Chondrocyte (in vitro differentiated cells): ENCODE results near the gene NAA10. TPM values are rescaled to one million over a fixed set of nuclear protein-coding genes. Genes with fewer than 3 reads are reported as not detected.

Source experiments
- DNase-seq: peaks from one replicate; pipeline ENCODE4 v3.0.0; 2021; ENCODE audit warnings: mixed read lengths, low spot score
- H3K27ac Mint-ChIP-seq: one replicate; pipeline ENCODE4 v1.8.0; 2021; ENCODE audit warnings: mild to moderate bottlenecking, moderate library complexity, mixed read lengths; ENCODE audit not compliant: unreplicated experiment
- H3K27me3 Mint-ChIP-seq: 2 replicates; pipeline ENCODE4 v1.8.0; 2021; ENCODE audit warnings: low read depth, mixed read lengths
- H3K36me3 Mint-ChIP-seq: 2 replicates; pipeline ENCODE4 v1.8.0; 2021; ENCODE audit warnings: low read depth, mixed read lengths
- H3K4me1 Mint-ChIP-seq: 2 replicates; pipeline ENCODE4 v1.8.0; 2021; ENCODE audit warnings: low read depth, mild to moderate bottlenecking, mixed read lengths
- H3K4me3 Mint-ChIP-seq: one replicate; pipeline ENCODE4 v1.8.0; 2021; ENCODE audit warnings: mild to moderate bottlenecking, moderate library complexity, mixed read lengths; ENCODE audit not compliant: unreplicated experiment
- H3K9me3 Mint-ChIP-seq: 2 replicates; pipeline ENCODE4 v1.8.0; 2021; ENCODE audit warnings: low read depth, mixed read lengths
- total RNA-seq: library from RNA; stranded (reverse); gene quantifications from 3 replicates; pipeline ENCODE4 v1.2.1, GENCODE V29; 2021
- TF ChIP-seq, protein P1 (sequence below): fragments of 200-600 bp; sonication (generic); IDR thresholded peaks from 2 replicates; pipeline ENCODE4 v1.5.0; 2021; ENCODE audit warnings: antibody characterized with exemption, mild to moderate bottlenecking, moderate library complexity

The NAA10 gene
- total RNA-seq, 1 donor from 2014 or later: 89.5 TPM

DNA sequence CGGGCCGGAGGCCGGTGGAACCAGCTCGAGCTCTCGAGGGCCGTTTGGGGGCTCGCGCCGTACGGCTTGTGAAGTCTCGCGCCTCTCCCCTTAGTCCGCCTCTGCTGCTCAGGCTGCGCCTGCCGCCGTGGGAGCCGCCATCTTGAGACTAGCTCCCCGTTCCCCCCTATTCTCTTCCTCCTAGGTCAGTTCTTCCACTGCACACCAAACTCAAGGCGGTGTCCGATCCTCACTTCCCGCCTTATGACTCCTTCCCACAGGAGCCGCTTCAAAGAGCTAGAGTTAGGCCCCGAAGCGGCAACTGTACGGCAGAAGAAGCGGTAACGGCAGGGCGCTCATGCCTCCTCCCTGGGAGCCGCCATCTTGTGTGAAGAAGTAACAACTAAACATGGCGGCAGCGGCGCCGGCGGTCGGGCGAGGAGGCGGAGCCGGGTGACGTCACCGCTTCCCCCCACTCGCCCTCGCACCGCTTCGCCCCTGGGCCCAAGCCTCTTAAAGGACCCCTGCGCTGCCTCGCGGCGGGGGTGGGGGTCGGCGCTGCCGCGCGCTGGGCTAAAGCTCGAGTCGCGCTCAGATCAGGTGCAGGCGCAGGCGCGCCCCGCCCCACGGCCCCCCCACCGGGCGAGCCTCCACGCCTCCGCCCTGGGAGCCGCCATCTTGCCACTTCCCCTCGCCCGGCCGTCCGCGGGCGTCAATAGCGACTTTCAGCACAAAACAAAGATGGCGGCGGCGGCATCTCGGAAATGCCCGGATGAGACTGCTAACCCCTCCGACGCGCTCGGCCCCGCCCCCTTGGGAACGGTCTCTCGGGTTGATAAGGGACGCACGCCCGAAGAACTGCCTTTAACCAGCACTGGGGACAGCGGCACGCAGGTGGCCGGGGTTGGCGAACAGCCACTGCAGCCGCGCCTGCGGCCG lies 36.9 kb upstream of the NAA10 start, which contains the start of gene HCFC1:
Gene HCFC1 (minus strand): TSS at position 369 of the 918 bp plus-strand sequence. CDS start 978 bp downstream, outside the sequence.
- peak within 1 kb of the TSS; percentile 100 for H3K4me3 Mint-ChIP-seq

DNA sequence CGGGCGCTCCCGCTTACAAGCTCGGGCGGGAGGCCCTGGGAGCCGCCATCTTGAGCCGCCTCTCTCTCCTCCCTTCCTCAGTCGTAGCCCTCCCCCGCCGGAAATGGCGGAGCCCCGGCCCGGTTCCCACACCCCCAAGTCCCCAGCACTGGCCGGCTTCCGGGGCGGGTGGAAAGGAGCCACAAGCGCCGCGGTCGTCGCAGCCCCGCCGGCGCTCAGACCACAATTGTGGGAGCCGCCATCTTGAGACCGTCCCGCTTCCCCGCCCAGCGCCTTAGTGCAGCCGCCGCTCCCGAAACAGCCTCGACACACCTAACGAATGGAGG lies 36.2 kb upstream of the NAA10 start:
- H3K27ac Mint-ChIP-seq: peak overlapping the region; percentile 100
- no peaks in the 10 kb centered on the region for H3K27me3 Mint-ChIP-seq
- H3K36me3 Mint-ChIP-seq: no peaks in the 10 kb centered on the region
- peak overlapping the region; percentile 100 for H3K4me3 Mint-ChIP-seq
- DNase-seq: peak; percentile 99
- no peaks in the 10 kb centered on the region for H3K9me3 Mint-ChIP-seq
- peaks cover 58% of the 10 kb centered on the region for H3K4me1 Mint-ChIP-seq
- TF ChIP-seq, protein P1, sequence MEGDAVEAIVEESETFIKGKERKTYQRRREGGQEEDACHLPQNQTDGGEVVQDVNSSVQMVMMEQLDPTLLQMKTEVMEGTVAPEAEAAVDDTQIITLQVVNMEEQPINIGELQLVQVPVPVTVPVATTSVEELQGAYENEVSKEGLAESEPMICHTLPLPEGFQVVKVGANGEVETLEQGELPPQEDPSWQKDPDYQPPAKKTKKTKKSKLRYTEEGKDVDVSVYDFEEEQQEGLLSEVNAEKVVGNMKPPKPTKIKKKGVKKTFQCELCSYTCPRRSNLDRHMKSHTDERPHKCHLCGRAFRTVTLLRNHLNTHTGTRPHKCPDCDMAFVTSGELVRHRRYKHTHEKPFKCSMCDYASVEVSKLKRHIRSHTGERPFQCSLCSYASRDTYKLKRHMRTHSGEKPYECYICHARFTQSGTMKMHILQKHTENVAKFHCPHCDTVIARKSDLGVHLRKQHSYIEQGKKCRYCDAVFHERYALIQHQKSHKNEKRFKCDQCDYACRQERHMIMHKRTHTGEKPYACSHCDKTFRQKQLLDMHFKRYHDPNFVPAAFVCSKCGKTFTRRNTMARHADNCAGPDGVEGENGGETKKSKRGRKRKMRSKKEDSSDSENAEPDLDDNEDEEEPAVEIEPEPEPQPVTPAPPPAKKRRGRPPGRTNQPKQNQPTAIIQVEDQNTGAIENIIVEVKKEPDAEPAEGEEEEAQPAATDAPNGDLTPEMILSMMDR: no peak

More for the DNA sequence above, 36.9 kb upstream of the NAA10 start, which contains the start of gene HCFC1:
- Mint-ChIP-seq H3K9me3 (no peaks in the 10 kb centered on the region), H3K4me1 (peaks cover 52% of the 10 kb centered on the region), H3K27me3 (no peaks in the 10 kb centered on the region), H3K27ac (peak within 1 kb of the TSS; percentile 100), H3K36me3 (no peaks in the 10 kb centered on the region)
- DNase-seq: peak; percentile 98
- TF ChIP-seq, protein P1: no peak

GRCh38 chrX:153970357-153971123 lies 35.7 kb upstream of the NAA10 start:
- no peaks in the 10 kb centered on the region for H3K27me3 Mint-ChIP-seq
- TF ChIP-seq, protein P1: no peak
- H3K27ac Mint-ChIP-seq: peak overlapping the region; percentile 100
- peaks cover 61% of the 10 kb centered on the region for H3K4me1 Mint-ChIP-seq
- H3K9me3 Mint-ChIP-seq: no peaks in the 10 kb centered on the region
- peak overlapping the region; percentile 100 for H3K4me3 Mint-ChIP-seq
- no peak for DNase-seq
- no peaks in the 10 kb centered on the region for H3K36me3 Mint-ChIP-seq

DNA sequence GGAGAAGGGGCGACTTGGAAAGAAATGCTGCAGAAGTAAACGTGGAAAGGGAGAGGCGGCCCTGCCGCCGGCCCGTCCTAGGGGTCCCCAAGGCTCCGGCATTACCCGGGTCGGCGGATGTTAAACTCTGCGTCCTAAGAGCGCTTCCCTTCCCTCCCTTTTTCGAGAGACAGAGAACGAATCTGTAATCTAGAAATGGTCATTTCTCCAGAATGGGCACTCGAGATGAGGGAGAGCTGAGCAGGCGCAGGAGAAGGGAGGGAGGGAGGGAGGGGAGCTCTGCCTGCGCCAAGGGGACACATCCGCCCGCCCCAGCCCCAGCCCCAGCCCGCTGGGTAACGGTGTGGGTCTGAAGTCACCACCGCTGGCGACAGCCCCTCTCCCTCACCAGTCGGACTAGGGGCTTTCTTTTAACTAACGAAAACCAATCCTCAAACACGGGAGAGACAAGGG lies 35.1 kb upstream of the NAA10 start:
- TF ChIP-seq, protein P1: no peak
- no peak for DNase-seq
- no peaks in the 10 kb centered on the region for H3K9me3 Mint-ChIP-seq
- peak overlapping the region; percentile 100 for H3K27ac Mint-ChIP-seq
- no peaks in the 10 kb centered on the region for H3K27me3 Mint-ChIP-seq
- peak overlapping the region; percentile 100 for H3K4me3 Mint-ChIP-seq
- no peaks in the 10 kb centered on the region for H3K36me3 Mint-ChIP-seq
- H3K4me1 Mint-ChIP-seq: peaks cover 59% of the 10 kb centered on the region
